Mesothelial cell of epicardium (in vitro differentiated cells): ENCODE measurements around the gene TOB1. TPM values are rescaled to one million over a fixed set of nuclear protein-coding genes. Genes with fewer than 3 reads are reported as not detected.

Experiments
- DNase-seq, 2 experiments: peaks; one replicate each; pipeline ENCODE4 v3.0.0; 2021; ENCODE audit warnings: low spot score in 2 of 2; ENCODE audit not compliant: unreplicated experiment in 2 of 2
- H3K27ac Mint-ChIP-seq: 2 replicates; pipeline ENCODE4 v1.8.0; 2021; ENCODE audit warnings: mixed read lengths
- H3K27me3 Mint-ChIP-seq: 2 replicates; pipeline ENCODE4 v1.8.0; 2021; ENCODE audit warnings: low read depth, mixed read lengths
- H3K36me3 Mint-ChIP-seq: 2 replicates; pipeline ENCODE4 v1.8.0; 2021; ENCODE audit warnings: mixed read lengths
- H3K4me1 Mint-ChIP-seq: 2 replicates; pipeline ENCODE4 v1.8.0; 2021; ENCODE audit warnings: mixed read lengths
- H3K4me3 Mint-ChIP-seq: 2 replicates; pipeline ENCODE4 v1.8.0; 2021; ENCODE audit warnings: mild to moderate bottlenecking, moderate library complexity, mixed read lengths
- H3K9me3 Mint-ChIP-seq: 2 replicates; pipeline ENCODE4 v1.8.0; 2021; ENCODE audit warnings: mixed read lengths
- total RNA-seq: library from RNA; stranded (reverse); gene quantifications from 3 replicates; pipeline ENCODE4 v1.2.1, GENCODE V29; 2021
- TF ChIP-seq, protein P1 (sequence below): fragments of 200-600 bp; sonication (generic); IDR thresholded peaks from one replicate; pipeline ENCODE4 v1.5.0; 2021; ENCODE audit warnings: antibody characterized with exemption; ENCODE audit not compliant: unreplicated experiment

Gene TOB1
- total RNA-seq, 1 donor from 2014 or later, result 29.4 TPM

DNA sequence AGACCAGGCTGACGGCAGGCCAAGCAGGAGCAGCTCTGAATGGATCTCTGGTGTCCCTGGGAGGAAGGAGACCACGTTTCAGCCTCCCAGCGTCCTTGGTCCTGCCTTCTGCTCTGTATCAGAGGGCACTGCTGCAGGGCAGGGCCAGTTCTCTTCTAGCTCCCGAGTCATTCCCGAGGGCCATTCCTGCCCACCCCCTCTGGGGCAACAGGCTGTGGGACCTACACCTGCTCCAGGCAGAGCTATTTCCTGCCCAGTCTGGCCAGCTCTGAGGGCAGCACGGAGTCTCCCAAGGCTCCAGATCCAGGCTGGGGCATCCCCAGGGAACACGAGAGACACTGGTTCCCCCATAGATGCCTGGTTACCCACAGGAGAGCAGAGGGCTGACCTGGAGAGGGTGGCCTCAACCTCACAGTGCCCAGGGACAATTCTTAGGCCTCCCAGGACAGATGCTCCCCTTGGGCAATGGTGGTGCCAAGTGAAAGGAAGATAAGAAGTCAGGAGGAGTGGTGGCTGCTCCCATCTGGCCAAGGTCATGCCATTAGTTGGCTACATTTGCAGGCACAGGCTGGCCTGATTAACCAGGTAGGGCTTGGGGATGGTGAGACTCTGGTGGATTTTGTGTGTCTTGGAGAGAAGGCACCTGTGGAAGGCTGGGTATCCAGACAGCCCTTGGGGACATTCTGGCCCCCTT, 28.7 kb downstream of the TOB1 start:
- no peak for DNase-seq
- H3K27me3 Mint-ChIP-seq, result no peaks in the 10 kb centered on the region

DNA sequence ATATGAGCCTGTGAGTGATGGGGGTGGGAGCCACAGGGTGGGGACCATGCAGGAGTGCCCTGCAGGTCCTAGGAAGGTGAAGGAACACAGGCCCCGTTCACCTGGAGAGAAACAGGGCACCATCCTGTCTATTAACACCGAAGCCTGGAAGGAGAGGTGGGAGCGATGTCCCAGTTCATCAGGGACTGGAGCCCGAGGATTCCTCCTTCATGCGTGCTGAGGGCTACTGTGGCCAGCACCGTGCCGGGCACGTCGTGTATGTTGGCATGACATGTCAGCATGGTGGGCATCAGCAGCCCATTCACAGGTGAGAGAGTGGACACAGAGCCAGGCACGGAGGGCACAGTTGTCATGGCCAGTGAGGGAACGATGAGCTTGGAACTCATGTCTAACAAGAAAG, 29.3 kb downstream of the TOB1 start:
- no peaks in the 10 kb centered on the region for H3K9me3 Mint-ChIP-seq
- no peaks in the 10 kb centered on the region for H3K27me3 Mint-ChIP-seq
- peaks cover 38% of the 10 kb centered on the region for H3K4me1 Mint-ChIP-seq
- TF ChIP-seq, protein P1, sequence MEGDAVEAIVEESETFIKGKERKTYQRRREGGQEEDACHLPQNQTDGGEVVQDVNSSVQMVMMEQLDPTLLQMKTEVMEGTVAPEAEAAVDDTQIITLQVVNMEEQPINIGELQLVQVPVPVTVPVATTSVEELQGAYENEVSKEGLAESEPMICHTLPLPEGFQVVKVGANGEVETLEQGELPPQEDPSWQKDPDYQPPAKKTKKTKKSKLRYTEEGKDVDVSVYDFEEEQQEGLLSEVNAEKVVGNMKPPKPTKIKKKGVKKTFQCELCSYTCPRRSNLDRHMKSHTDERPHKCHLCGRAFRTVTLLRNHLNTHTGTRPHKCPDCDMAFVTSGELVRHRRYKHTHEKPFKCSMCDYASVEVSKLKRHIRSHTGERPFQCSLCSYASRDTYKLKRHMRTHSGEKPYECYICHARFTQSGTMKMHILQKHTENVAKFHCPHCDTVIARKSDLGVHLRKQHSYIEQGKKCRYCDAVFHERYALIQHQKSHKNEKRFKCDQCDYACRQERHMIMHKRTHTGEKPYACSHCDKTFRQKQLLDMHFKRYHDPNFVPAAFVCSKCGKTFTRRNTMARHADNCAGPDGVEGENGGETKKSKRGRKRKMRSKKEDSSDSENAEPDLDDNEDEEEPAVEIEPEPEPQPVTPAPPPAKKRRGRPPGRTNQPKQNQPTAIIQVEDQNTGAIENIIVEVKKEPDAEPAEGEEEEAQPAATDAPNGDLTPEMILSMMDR, result no peak
- no peaks in the 10 kb centered on the region for H3K36me3 Mint-ChIP-seq
- H3K27ac Mint-ChIP-seq, result no peak overlapping the region
- H3K4me3 Mint-ChIP-seq, result no peak overlapping the region
- DNase-seq, result no peak

More for the DNA sequence above, 28.7 kb downstream of the TOB1 start:
- Mint-ChIP-seq H3K9me3 (no peaks in the 10 kb centered on the region), H3K4me3 (no peak overlapping the region), H3K4me1 (peaks cover 40% of the 10 kb centered on the region), H3K36me3 (no peaks in the 10 kb centered on the region), H3K27ac (no peak overlapping the region)
- TF ChIP-seq, protein P1, result no peak

DNA sequence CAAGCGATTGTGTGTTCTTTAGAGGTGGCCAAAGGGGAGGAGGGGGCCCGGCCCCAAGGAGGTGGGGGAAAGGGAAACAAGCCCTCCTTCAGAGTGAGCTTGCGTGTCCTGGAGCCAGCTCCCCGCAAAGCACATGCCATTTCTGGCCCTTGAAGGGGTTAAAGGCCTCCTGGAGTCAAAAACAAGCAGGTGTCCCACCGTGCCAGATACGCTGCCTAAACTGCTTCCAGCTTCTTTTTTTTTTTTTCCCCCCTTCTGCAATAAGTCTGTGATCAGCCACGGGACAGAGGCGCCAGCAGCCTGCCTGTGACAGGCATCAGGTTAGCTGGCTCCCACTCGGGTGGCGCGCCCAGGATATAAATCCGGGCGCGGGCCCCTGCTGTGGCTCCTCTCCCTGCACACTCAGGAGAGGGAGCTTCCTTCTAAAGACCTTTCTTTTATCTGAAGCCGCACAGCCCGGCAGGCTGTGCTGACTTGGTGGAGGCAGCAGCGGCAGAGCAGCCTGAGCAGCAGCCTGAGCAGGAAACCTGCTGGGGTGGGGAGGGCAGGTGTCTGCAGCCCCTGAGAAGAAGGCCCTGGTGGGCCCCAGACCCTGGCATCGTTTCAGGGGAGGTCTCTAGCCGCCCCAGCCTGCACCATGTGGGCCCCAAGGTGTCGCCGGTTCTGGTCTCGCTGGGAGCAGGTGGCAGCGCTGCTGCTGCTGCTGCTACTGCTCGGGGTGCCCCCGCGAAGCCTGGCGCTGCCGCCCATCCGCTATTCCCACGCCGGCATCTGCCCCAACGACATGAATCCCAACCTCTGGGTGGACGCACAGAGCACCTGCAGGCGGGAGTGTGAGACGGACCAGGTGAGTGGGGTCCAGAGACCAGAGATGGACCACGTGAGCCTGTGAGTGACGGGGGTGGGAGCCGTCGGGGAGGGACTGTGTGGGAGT, 30.6 kb downstream of the TOB1 start, which contains the start of gene WFIKKN2:
WFIKKN2 (plus strand) TSS at position 286 of the 934 bp plus-strand sequence; CDS start at position 638, 352 bp downstream.
- DNase-seq, result no peak
- Mint-ChIP-seq H3K4me1 (peaks cover 47% of the 10 kb centered on the region), H3K27me3 (no peaks in the 10 kb centered on the region), H3K4me3 (no peak within 1 kb of the TSS), H3K36me3 (no peaks in the 10 kb centered on the region), H3K27ac (peak within 1 kb of the TSS; percentile 93), H3K9me3 (no peaks in the 10 kb centered on the region)
- TF ChIP-seq, protein P1, result no peak

- peak overlapping the region; percentile 93 for H3K27ac Mint-ChIP-seq
- no peaks in the 10 kb centered on the region for H3K27me3 Mint-ChIP-seq
- H3K9me3 Mint-ChIP-seq, result no peaks in the 10 kb centered on the region
- TF ChIP-seq, protein P1, result no peak
- DNase-seq, result no peak
- H3K4me1 Mint-ChIP-seq, result peaks cover 53% of the 10 kb centered on the region
- no peak overlapping the region for H3K4me3 Mint-ChIP-seq
- H3K36me3 Mint-ChIP-seq, result no peaks in the 10 kb centered on the region
Observed at GRCh38 chr17:50834429-50835300, 31.5 kb downstream of the TOB1 start.
